ENCODE results near the gene CFAP298.

Gene CFAP298

GRCh38 chr21:32554832-32555638 is 57.1 kb downstream of the CFAP298 start:
- TF ChIP-seq CTCF (IDR thresholded peaks at IDR 0.05; ENCODE audit: borderline replicate concordance, insufficient read depth, low read depth, low read length): no peak
- no peak overlapping the region for H3K4me3 ChIP-seq (ENCODE audit: low read depth, low read length)

GRCh38 chr21:32549886-32550285 is 62.3 kb downstream of the CFAP298 start:
- TF ChIP-seq CTCF (IDR thresholded peaks at IDR 0.05; ENCODE audit: borderline replicate concordance, insufficient read depth, low read depth, low read length): no peak
- H3K4me3 ChIP-seq (ENCODE audit: low read depth, low read length): no peak overlapping the region

- no peak overlapping the region for H3K4me3 ChIP-seq (ENCODE audit: low read depth, low read length)
- no peak for TF ChIP-seq CTCF (IDR thresholded peaks at IDR 0.05; ENCODE audit: borderline replicate concordance, insufficient read depth, low read depth, low read length)
These were observed 62.7 kb downstream of the CFAP298 start for GRCh38 chr21:32549440-32549839.
